Fibroblast of pulmonary artery (primary cell): ENCODE results near the gene DHRS1.

Experiments used
- DNase-seq: peaks from one replicate; pipeline ENCODE4 v3.0.0-alpha.2; 2010; ENCODE audit warnings: low read depth
- H3K4me3 ChIP-seq: replicated peaks from 2 replicates; pipeline ENCODE4 v1.5.1; 2011; ENCODE audit warnings: low read depth, mild to moderate bottlenecking, control low read depth, low read length, moderate library complexity
- CTCF ChIP-seq: IDR thresholded peaks from 2 replicates; pipeline ENCODE4 v1.5.1; 2011; ENCODE audit warnings: mild to moderate bottlenecking, control low read depth, low read length, inconsistent platforms; ENCODE audit errors: missing control alignments

The DHRS1 gene

GRCh38 chr14:24289649-24290280 is 9.8 kb downstream of the DHRS1 start:
- no peak for TF ChIP-seq CTCF
- no peak for DNase-seq

GRCh38 chr14:24286996-24287395 is 12.6 kb downstream of the DHRS1 start:
- H3K4me3 ChIP-seq: no peak overlapping the region
- no peak for TF ChIP-seq CTCF
- DNase-seq: no peak

More at GRCh38 chr14:24289649-24290280, 9.8 kb downstream of the DHRS1 start:
- H3K4me3 ChIP-seq: no peak overlapping the region

DNA sequence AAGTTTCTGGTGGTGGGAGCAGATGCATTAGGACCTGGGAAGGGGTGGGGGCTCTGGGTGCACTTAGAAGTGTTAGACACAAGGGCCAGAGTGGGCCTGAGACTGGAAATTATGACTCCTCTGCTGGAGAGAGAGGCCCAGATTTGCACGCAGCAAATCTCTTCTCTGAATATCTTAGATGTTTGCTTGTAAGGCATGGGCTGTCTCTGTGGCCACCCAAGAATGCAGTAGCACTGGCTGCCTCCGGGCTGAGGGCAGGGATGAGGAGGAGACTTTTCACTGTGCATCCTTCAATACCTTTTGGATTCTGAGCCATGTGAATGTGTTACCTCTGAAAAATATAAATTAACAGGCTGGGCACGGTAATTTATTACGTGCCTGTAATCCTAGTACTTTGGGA is 14.2 kb downstream of the DHRS1 start:
- no peak for DNase-seq
- no peak for TF ChIP-seq CTCF
- H3K4me3 ChIP-seq: no peak overlapping the region

DNA sequence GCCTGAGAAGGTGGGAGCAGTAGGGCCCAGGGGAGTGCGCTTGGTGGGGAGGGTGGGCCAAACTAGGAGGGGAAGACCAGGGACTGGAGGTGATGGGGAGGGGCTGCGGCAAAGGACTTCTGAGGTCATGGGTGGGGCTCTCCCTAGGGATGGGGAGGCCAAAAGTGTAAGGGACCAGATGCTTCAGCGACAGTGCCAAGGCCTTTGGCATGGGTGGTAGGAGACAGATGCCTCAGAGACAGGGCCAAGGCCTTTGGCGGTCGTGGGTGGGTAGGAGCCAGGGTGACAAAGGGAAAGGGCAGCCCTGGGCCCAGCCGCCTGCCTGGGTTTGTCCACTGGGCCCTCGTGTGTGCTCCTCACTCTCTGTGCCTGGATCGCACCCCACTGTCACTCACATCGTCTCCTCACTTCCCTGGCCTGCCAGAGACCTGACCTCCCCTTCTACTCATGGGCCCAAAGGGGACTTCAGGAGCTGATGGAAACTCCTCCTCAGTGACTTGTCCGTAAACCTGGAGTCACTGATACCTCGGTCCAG is 15.0 kb downstream of the DHRS1 start:
- no peak for TF ChIP-seq CTCF
- no peak overlapping the region for H3K4me3 ChIP-seq
- no peak for DNase-seq

- H3K4me3 ChIP-seq: no peak overlapping the region
- no peak for TF ChIP-seq CTCF
- DNase-seq: no peak
Measured at GRCh38 chr14:24283796-24284460, 15.7 kb downstream of the DHRS1 start.

DNA sequence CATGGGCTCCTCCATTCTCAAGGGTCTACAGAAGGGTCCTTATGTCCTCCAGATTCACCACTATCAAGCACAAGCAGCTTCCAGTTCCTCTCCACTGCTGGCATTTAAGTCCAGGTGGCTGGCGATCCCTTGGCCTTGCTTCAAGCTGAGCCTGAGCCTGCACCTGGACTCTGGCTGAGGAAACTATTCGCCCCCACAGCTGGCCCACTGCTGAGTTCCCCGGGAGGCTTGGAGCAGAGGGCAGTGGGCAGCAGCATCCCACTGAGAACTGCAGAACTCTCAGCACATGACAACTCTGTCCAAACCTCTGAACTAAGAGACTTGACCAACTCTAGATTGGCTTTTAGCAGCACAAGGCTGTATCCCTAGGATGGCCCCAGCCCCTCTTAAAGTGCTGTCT is 16.8 kb downstream of the DHRS1 start:
- no peak overlapping the region for H3K4me3 ChIP-seq
- no peak for TF ChIP-seq CTCF
- DNase-seq: no peak
